Measurements from ENCODE around the gene MYBPC2.

- TF ChIP-seq POLR2AphosphoS5 (IDR thresholded peaks at IDR 0.05; ENCODE audit: low read depth, low read length) (no peak), TAF1 (IDR thresholded peaks at IDR 0.05; ENCODE audit: borderline replicate concordance, insufficient read depth, low read length) (no peak)
Measured at GRCh38 chr19:50435221-50435620, 2.5 kb downstream of the MYBPC2 start.
